ENCODE measurements around the gene AMDHD2.

GRCh38 chr16:2511128-2511800 lies 8.9 kb upstream of the AMDHD2 start:
- no peak for TF ChIP-seq POLR2A (IDR thresholded peaks at IDR 0.05)
- TF ChIP-seq, protein P1, sequence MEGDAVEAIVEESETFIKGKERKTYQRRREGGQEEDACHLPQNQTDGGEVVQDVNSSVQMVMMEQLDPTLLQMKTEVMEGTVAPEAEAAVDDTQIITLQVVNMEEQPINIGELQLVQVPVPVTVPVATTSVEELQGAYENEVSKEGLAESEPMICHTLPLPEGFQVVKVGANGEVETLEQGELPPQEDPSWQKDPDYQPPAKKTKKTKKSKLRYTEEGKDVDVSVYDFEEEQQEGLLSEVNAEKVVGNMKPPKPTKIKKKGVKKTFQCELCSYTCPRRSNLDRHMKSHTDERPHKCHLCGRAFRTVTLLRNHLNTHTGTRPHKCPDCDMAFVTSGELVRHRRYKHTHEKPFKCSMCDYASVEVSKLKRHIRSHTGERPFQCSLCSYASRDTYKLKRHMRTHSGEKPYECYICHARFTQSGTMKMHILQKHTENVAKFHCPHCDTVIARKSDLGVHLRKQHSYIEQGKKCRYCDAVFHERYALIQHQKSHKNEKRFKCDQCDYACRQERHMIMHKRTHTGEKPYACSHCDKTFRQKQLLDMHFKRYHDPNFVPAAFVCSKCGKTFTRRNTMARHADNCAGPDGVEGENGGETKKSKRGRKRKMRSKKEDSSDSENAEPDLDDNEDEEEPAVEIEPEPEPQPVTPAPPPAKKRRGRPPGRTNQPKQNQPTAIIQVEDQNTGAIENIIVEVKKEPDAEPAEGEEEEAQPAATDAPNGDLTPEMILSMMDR (IDR thresholded peaks at IDR 0.05), result no peak
